HG02571 (cell line): ENCODE results near the gene ZNF580.

Source experiments
- ATAC-seq: cut with Tn5 transposase; IDR thresholded peaks from one replicate; pipeline ENCODE4 v1.9.1; 2021; ENCODE audit warnings: mild to moderate bottlenecking, moderate library complexity; ENCODE audit not compliant: unreplicated experiment

ZNF580 gene

DNA sequence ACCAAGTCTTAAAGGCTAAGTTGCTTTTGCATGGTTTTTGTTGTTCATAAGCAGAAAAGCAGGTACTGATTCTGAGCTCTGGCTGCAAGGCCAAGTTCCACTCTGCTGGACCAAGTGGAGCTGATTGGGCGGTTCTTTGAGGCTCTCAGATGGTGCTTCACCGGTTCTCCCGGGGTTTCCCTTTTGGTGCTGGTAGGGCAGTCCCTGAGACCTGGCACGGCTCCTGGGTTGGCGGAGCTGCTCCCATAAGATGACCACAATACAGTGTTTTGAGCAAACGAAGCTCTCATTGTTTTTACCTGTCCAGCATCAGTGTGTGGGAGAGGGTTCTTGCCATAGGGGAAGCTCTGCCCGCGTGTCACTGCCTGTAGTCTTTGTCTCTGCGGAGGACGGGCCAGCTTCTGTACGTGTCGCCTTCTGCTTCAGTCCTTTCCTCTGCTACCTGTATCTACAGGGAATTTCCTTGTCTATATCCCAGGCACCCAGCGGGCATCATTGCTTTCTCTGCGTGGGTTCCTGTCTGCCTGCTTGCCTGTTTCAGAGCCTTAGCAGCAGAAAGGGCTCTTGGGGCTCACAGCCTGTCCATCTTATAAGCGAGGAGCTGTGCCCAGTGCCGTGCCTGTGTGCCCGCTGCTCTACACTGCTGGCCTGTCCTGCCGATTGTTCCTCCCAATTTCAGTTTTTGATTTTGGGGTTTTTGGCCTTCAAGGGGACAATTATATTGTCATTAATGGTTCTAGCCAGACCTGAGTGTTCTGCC is 16.4 kb downstream of the ZNF580 start:
- no peak for ATAC-seq

DNA sequence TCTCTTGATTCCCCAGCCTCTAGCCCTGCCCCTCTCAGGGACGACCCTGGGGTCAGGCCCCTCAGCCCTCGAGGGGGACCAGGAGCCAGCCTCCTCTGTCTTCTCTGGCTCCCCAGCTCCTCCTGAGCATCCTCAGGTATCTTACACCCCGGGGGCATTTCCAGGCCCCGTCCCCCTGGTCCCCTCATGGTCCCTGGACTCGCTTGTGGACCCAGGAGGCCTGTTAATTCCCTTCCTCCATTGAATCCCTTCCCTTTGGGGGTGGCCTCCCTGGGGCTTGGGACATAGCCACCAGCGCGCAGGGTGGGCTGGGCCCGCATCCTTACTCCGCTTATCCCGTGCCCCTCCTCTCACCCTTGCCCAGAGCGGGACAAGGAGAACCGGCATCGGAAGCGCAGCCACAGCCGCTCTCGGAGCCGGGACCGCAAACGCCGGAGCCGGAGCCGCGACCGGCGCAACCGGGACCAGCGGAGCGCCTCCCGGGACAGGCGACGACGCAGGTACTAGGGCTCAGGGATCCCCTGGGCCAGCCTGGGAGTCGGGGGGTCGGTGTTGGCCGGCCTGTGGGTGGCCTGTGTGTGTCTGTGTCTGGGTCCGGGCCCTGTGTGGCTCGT is 18.2 kb downstream of the ZNF580 start:
- ATAC-seq = no peak

DNA sequence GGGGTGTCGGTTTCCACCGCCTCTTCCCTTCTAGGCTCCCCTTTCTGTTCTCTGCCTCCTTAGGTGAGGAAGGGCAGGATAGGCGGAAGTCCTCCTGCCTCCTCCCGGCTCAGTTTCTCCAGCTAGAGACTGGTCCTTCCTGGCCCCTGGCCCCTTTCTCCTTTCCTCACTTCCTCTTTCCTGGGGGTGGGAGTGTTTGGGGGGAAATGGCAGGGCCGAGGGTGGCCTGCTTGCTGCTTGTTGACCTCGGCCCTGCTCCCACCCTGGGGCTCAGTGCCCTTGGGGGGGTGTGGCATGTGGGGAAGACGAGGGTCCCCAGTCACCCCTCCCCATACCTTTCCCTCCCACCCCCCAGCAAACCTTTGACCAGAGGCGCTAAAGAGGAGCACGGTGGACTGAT is 19.0 kb downstream of the ZNF580 start:
- no peak for ATAC-seq

DNA sequence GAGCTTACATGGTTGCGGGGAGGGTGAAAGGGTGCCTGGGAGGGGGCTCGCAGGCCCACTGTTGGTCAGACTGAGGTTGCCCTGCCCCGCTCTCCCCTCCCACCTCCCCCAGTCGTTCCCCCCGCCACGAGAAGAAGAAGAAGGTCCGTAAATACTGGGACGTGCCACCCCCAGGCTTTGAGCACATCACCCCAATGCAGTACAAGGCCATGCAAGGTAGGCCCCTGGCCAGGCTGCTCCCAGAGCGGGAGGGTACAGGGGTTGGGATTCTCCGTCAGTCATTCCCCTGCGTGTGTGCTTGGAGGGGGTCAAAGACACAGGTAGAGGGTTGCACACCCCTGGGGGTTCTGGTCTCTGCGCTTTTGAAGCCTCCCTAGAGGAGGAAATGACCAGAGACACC is 19.6 kb downstream of the ZNF580 start:
- ATAC-seq = no peak

DNA sequence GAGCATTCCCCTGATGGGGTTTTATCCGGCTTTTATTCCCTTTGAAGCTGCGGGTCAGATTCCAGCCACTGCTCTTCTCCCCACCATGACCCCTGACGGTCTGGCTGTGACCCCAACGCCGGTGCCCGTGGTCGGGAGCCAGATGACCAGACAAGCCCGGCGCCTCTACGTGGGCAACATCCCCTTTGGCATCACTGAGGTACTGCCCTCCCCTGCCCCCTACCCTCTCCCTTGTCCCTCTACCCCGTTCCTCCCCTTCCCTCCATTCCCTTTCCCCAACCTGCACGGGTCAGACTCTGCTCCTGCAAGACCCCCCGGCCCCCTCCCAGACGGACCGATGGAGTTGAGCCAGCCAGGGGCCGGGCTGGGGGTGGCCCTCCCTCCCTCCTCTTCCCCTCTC is 20.2 kb downstream of the ZNF580 start:
- no peak for ATAC-seq

DNA sequence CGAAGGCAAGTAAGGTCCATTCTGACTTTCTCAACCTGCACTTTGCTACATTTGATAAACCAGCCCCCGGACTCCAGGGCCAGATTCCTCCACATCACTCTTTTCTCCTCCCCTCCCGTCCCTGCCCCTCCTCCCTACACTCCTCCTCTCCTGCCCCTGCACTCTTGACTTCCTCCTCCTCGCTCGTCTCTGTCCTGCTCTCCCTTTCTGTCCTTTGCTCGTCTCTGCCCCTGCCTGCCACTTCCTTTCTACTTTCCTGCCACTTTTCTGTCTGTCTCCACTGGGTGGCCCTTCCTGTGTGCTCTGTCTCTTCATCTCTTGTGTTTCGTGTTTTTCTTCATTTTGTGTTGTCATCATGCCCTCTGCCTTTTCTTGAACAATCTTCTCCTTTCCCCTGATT is 21.0 kb downstream of the ZNF580 start:
- no peak for ATAC-seq

DNA sequence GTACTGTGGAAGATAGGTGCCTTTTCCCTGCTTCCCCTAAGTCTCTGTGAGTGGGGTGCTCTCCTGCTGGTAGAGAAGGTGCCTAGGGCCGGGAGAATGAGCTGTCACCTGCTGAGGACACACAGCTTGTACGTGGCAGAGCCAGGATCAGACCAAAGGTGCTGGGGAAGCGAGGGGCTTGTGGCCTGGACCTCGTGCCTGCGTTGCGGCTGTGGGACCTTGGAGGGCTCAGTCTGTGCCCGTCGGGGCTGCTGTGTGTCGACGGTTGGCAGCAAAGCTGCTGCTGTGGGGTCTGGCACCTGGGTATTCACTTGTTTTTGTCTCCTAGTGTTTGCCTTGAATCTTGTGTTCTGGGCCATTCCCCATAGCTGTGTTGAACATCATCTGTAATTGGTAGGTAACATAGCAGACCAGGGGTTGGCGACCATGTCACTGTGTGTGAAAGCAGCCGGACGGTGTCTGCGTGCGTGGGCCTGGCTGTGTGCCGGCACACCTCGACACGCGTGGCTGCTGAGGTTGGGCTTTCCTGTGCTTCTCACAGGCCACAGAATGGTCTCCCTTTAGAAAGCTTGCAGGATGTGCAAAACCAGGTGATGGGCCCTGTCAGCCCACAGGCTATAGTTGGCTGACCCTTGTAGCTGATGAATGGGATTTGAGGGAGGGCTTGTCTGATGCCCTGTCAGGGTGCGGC is 23.2 kb downstream of the ZNF580 start:
- ATAC-seq = no peak

DNA sequence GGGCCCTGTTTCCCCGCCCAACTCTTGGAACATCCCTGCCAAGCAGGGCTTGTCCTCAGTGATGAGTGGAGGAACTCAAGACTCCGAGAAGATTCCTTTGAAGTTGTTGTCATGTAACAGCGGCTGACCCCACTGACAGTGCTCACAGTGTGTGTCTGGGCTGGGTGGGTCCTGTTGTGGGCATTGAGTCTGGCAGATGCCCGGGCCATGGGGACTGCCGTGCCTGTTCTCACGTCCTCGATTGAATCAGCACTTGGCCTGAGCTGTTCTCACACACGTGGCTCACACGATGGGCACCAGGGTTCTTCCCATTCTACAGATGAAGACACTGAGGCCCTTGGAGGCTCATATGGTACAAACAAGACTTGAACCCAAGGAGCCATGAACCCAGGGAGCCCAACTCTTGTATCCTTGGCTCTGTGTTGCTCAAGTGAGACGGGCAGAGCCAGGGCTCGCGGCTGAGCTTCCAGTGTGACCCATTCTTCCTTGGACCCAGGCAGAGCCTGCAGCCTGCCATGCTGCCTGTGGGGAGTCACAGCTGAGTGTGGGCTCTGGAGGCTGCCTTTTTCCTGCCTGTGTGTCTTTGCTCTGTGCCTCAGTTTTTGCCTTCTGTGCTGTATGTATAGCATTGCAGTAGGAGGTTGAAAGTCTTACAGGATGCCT is 25.7 kb downstream of the ZNF580 start:
- ATAC-seq = no peak

DNA sequence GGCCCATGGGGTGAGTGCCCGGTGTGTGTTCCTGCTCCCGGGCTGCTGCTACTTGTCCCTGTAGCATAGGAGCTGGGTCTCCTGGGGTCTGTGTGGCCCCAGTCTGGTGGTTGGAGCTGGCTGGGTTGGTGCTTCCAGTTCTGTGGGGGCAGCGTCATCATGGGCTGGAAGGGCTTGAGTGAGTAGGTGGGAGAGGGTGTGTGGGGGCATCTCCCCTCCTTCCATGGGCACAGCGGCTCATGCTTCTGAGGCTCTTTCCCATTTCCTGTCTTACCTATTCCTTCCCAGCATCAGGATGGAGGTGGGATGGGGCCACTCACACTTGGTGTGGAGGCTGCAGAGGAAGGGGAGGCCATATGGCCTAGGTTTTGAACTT is 26.2 kb downstream of the ZNF580 start:
- no peak for ATAC-seq

DNA sequence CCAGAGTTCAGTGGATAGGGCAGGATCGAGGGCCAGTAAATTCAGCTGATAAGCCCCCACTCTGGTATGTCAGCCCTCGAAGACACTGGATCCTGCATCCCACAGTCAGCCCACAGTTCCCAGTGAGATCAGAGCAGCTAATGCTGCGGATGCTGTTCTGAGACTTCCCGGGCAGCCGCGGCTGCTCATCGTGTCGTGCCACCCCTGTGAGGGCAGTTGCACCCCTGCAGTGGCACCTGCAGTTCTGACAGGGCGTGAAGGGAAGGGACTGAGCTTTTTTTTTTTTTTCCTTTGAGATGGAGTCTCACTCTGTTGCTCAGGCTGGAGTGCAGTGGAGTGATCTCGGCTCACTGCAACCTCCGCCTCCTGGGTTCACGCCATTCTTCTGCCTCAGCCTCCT is 26.7 kb downstream of the ZNF580 start:
- ATAC-seq = no peak

DNA sequence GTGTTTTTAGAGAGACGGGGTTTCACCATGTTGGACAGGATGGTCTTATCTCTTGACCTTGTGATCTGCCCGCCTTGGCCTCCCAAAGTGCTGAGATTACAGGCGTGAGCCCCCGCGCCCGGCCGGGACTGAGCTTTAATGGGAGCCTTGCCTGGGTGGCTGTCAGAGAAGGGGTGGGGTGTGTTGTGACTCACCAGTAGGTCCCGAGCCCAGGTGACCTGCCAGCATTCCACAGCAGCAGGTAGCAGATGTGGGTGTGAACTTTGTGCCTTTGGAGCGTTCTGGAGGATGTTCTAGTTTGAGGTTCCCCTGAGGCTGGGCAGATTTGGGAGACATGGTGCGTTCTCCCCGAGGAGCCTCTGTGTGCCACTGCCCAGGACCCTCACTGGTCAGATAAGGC is 27.2 kb downstream of the ZNF580 start:
- ATAC-seq = no peak

DNA sequence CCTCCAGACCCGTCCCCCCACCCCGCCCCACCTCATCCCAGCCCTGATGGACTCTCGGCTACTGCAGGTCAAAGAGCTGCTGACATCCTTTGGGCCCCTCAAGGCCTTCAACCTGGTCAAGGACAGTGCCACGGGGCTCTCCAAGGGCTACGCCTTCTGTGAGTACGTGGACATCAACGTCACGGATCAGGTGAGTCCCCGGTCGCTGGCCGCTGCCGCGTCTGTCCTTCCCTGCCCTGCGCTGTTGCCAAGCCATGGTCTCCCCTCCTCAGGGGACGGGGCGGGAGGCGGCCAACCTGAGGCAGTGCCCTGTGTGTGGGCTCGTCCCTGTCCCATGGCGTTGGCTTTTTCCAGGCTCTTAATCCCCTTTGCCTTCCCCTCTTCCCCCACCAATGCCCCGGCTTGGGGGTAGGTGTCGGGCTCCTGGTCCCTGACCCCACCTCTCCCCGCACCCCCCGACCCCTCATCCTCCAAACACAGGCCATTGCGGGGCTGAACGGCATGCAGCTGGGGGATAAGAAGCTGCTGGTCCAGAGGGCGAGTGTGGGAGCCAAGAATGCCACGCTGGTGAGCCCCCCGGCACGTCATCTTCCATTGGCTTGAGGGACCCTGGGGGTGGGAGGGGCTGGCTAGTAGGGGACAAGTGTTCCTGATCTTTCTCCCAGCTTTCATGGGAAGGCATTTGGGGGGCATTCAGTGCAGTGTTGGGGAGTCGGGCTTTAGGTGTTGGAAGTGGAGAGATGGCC is 28.0 kb downstream of the ZNF580 start:
- no peak for ATAC-seq

DNA sequence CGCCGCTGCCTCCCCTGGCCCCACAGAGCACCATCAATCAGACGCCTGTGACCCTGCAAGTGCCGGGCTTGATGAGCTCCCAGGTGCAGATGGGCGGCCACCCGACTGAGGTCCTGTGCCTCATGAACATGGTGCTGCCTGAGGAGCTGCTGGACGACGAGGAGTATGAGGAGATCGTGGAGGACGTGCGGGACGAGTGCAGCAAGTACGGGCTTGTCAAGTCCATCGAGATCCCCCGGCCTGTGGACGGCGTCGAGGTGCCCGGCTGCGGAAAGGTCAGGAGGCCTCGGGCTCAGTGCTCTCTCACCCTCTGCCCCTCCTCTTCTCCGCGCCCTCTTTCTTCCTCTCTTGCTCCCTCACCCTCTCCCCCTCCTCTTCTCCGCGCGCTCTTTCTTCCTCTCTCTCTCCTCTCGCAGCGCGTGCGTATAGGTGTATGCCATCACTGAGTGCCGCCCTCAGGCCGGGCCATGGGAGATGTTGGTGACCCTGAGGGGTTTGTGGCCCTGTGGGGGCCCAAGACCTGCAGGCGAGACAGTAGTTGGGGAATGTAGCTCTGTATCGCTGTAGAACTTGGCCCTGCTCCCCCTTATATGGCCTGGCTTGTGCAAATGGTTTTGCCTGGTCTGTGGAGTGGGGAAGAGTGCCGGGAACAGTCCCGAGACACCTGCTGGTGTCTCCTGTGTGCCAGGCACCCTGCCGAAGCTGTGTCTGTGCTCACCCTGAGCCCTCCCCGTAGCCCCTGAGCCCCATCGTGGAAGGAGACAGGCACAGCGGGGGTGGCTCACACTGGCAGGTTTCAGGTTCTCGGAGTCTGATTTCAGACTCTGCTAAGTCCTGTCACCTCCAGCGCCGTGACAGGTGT is 28.8 kb downstream of the ZNF580 start:
- no peak for ATAC-seq

DNA sequence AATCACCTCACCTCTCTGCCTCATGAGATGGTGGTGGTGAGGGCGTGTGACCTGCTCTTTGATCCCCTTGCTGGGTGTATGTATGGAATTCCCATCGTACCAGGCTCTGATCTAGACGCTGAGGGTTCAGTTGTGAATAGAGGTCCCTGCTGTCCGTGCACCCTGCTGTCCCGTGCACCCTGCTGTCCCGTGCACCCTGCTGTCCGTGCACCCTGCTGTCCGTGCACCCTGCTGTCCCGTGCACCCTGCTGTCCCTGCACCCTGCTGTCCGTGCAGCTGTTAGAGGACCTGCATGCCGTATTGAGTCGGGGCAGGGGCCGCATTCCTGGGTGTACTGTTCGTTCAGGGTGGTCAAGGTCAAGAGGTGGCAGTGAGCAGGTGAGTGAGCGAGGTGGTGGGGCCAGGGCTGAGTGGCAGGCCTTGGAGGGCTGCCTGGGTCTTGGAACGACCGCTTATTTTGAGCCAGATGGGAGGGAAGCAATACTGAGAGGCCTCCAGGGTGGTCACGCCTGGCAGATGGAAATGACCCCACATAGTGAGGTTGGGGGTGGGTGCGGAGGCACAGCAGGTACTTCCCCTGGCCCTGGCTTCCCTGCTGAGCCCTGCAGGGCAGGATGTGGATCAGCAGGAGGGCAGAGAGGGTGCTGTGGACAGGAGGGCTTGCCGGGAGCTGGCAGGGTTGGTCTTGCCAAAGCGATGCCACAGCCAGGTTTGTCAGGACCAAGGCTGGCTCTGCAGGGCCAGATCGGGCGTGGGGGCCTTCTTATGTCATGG is 29.7 kb downstream of the ZNF580 start:
- ATAC-seq = no peak

DNA sequence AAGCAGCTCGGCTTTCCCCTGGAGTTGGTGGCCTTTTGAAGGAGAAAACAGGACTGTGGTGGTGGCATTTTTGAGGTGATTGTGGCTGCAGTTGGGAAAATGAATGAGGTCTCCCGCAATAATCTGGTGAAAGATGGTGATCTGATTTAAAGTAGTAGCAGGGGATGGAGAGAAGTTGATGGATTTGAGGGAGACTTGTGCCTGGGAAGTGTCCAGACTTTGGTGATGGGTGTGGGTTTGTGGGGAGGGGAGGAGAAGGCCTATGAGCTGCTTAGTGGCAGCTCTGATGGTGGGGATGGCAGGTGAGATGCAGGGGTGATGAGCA is 30.2 kb downstream of the ZNF580 start:
- no peak for ATAC-seq

DNA sequence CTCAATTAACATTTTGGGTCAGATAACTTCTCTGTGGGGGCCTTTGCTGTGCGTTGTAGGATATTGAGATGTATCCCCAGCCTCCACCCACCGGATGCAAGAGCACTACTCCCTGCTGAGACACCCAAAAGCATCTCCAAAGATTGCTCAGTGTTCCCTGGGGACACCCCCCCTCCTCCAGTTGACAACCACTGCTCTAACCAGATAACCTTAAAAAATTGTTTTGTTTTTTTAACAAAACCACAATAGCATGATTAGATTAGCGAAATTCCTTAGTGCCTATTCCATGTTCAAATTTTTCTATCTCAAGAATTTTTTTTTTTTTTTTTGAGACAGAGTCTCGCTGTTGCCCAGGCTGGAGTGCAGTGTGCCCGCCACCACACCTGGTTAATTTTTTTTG is 31.6 kb downstream of the ZNF580 start:
- ATAC-seq = no peak

DNA sequence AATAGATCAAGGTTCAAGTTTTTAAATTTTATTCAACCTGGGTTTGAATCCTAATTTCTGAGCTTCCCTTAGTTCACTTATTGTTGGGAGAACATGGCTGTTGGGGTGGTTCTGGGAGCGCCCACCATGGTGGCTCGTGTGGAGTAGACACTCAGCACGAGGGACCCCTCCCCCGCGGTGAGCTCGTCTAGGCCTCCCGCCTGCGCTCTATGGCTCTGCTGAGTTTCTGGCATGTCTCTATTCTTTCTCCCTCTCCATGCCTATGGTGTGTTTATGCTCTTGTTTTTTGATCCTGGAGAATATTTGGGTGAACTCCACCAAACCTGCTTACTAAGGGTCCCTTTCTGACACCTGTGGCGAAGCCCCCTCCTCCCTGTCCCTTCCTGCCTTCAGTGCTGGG is 32.7 kb downstream of the ZNF580 start:
- ATAC-seq = no peak

DNA sequence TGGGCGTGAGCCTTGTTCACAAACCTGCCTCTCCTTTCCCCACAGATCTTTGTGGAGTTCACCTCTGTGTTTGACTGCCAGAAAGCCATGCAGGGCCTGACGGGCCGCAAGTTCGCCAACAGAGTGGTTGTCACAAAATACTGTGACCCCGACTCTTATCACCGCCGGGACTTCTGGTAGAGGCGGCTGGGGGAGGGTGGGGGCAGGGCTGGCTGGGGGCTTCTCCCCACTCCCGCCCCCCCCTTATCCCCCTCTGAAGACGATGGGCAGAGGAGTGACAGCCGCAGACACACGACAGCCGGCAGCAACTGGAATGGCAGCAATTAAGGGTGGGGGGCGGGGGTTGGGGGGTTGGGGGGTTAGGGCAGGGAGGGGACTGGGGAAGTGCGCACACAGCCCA is 33.1 kb downstream of the ZNF580 start:
- no peak for ATAC-seq

DNA sequence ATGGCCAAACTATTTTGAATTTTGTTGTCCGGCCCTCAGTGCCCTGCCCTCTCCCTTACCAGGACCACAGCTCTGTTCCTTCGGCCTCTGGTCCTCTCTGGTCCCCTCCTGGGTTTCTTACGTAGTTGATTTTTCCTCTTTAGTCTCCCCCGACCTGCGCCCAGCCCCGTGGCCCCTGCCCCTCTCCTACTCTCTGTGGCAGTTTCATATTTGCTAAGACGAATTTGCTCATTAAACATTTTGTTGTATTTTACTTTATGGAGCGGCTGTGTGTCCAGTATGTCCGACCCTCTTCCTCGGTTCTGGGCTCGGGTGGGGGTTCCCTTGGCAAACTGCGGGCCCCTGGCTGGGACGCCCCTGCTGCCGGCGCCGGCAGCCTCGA is 33.6 kb downstream of the ZNF580 start:
- no peak for ATAC-seq
